GM12801 (cell line): ENCODE data around the gene NCOR2.

Source experiments
- CTCF ChIP-seq: IDR thresholded peaks from one replicate; pipeline ENCODE4 v1.5.1; 2011; ENCODE audit warnings: control low read depth; ENCODE audit not compliant: insufficient read length; ENCODE audit errors: extremely low read depth

The NCOR2 gene

GRCh38 chr12:124520265-124520701, 47.1 kb downstream of the NCOR2 start:
- no peak for TF ChIP-seq CTCF

DNA sequence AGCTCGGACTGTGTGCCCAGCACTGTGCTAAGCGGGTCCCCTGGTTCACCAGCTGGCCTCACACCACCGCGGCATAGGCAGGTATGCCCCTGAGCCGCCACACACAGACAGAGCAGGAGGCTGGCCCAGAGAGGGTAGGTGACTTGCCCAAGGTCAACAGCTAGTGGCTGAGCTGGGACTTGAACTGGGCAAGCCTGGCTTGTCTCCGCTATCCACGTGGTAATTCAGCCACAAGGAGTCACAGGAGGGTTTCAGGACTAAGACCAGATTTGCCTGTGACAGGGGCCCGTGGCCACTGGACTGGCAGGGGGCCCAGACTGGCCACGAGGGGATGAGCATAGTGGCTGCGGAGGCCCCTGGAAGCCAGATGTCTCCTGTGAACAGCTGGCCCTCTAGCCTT, 47.7 kb downstream of the NCOR2 start:
- no peak for TF ChIP-seq CTCF

DNA sequence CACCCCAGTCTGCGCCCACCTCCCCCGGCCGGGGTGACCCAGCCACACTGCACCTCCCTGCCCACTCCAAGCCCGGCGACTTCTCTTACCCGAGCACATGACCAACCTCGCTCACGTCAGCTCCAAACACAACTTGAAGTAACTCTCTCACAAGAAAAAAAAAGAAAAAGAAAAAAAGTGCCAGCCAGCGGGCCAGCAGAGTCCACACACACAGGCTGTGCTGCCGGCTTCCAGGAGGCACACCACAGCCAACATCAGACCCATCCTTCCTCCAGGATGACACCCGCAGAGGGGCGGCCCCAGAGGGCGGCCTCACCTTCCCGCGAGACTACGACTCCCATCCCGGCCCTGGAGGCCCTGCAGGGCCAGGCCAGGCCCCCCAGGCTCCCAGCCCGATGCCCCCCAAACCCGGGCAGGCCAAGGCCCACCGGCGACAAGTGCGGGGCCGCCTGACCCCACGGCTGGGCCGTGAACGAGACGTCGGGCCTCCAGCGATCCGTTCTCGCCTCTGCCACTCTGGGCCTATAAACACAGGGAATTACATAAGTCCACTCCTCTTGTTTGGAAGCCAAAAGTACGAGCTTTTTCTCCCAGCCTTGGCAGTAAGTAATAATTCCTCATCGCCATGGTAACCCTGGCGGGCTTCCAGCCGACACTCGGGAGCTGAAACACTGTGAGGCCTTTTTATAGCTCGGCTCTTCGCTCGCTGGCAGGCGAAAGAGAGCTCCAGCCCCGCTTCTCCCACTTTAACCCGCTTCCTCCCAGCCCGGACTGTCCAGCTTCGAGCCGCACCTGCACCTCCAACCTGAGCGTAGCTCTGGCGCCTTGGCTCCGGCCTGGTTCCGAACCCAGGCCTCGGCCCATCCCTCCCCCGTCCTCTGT, 49.1 kb downstream of the NCOR2 start:
- TF ChIP-seq CTCF, result no peak
